HG03575 (cell line): ENCODE measurements around the gene SLC25A26.
"Not testable (repeated sequence)": the region's sequence is repeated elsewhere in the genome, so short reads cannot be mapped to it uniquely, and the experiment has no call there.

Source experiments
- ATAC-seq: cut with Tn5 transposase; IDR thresholded peaks from one replicate; pipeline ENCODE4 v1.9.1; 2021; ENCODE audit not compliant: unreplicated experiment, insufficient number of reproducible peaks, low FRiP score; ENCODE audit errors: extremely low read depth

Gene SLC25A26

DNA sequence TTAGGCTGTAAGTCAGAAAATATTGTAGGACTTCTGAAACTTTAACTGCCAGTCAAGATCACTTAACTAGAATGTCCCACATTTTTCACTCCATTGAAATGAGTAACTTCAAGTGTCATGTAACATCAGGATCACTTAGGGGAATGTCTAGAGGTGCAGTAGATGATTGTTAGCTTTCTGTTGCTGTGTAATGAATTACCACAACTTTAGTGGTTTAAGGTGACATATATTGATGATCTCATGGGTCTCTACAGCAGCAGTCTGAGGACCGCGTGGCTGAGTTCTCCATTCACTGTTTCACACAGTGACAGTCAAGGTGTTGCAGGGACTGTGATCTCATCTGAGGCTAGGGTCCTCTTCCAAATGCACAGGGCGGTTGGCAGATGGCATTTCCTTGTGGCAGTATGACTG, 82.7 kb downstream of the SLC25A26 start:
- no peak for ATAC-seq

DNA sequence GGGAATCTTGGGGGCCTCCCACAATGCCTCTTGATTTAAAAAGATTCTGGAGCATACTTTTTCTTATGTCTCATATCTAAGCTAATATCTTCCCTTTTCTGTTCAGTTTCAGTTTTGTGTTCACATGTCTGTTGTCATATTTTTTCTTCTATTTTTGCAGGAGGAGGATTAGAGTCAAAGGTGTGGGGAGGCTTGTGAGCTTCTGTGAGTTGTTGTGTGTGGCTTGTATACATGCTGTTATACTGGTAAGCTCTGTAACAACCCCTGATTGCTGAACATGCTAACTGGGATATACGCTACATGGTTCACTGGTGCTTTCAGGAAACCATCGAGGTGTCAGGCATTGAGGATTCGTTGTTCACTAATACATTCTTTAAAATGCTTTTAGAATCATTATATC, 83.5 kb downstream of the SLC25A26 start:
- no peak for ATAC-seq

DNA sequence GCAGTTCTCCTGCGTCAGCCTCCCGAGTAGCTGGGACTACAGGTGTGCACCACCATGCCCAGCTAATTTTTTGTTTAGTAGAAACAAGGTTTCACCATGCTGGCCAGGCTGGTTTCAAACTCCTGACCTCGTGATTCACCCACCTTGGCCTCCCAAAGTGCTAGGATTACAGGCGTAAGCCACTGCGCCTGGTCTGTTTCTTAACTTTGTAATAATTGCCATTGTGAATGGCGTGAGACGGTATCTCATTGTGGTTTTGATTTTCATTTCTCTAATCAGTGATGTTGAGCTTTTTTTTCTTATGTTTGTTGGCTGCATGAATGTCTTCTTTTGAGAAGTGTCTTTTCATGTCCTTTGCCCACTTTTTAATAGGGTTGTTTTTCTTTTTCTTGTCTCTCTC, 85.3 kb downstream of the SLC25A26 start:
- not testable (repeated sequence) for ATAC-seq

DNA sequence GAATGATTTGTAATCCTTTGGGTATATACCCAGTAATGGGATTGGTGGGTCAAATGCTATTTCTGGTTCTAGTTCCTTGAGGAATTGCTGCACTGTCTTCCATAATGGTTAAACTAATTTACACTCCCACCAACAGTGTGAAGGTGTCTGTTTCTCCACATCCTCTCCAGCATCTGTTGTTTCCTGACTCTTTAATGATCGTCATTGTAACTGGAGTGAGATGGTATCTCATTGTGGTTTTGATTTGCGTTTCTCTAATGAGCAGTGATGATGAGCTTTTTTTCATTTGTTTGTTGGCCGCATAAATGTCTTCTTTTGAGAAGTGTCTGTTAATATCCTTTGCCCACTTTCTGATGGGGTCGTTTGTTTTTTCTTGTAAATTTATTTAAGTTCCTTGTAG, 86.2 kb downstream of the SLC25A26 start:
- ATAC-seq = not testable (repeated sequence)

DNA sequence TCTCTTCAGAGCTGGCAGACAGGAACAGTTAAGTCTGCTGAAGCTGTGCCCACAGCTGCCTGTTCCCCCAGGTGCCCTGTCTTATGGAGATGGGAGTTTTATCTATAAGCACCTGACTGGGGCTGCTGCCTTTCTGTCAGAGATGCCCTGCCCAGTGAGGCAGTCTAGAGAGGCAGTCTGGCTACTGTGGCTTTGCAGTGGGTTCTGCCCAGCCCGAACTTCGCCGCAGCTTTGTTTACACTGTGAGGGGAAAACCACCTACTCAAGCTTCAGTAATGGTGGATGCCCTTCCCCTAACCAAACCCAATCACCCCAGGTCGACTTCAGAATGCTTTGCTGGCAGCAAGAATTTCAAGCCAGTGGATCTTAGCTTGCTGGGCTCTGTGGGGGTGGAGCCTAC, 91.2 kb downstream of the SLC25A26 start:
- ATAC-seq = no peak

DNA sequence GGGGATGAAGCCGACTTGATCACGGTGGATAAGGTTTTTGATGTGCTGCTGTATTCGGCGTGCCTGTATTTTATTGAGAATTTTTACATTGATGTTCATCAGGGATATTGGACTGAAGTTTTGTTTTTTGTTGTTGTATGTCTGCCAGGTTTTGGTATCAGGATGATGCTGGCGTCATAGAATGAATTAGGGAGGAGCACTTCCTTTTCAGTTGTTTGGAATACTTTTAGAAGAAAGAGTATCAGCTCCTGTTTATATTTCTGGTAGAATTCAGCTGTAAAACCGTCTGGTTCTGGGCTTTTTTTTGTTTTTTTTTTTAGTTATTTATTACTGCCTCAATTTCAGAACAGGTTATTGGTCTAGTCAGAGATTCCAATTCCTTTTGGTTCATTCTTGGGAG, 93.7 kb downstream of the SLC25A26 start:
- ATAC-seq = no peak

DNA sequence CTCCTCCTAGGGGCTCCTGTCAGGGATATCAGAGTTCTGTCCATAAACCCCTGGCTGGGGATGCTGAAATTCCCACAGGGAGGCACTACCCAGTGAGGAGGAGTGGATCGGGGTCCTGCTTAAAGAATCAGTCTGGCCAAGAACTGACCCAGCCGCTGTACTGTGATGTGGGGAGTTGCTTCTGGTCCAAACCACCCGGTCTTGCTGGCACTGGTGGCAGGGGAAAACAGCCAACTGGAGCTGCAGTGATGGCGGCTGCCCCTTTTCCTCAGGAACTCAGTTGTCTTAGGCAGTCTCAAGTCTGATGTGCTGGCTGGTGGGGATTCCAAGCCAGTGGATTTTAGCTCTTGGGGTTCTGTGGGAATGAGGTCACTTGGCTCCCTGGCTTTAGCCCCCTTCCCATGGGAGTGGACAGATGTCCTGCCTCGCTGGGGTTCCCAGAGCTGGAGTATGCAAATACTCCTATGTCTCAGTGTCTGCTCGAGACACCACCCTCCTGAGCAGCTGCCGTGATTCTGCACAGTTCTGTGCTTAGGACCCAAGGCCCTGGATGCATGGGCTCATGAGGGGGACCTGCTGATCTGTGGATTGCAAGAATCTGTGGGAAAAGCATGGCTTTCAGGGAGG, 97.1 kb downstream of the SLC25A26 start:
- no peak for ATAC-seq

DNA sequence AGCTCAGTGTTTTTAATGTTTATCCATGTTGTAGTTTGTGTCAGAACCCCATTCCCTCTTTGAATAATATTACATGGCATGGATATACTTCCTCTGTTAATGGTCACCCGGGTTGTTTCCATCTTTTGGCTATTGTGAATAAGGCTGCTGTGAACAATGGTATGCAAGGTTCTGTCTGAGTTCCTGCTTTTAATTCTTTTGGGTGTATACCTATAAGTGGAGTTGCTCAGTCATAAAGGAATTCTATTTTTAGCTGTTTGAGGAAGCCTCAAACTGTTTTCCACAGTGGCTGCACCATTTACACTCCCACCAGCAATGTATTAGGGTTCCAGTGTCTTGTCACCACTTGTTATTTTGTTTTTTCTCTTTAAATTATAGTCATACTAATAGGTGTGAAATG, 99.6 kb downstream of the SLC25A26 start:
- no peak for ATAC-seq

DNA sequence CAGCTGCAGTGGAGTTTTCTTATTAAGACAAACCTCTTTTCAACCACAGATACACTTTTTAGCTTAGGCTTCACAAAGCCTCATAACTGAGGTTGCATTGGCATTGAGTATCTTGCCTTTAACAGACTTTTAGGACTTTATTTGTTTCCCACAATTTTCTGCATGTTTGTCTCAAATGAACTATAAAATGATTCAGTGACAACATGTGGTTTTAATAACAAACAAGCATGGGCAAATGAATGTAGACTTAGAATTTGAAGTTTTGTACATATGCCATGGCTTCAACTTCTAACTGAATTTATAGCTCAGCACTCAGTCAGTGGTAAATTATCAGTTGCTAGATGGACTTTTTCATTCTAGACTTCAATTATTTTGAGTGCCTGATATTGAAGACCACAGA, 101.6 kb downstream of the SLC25A26 start:
- ATAC-seq = no peak

DNA sequence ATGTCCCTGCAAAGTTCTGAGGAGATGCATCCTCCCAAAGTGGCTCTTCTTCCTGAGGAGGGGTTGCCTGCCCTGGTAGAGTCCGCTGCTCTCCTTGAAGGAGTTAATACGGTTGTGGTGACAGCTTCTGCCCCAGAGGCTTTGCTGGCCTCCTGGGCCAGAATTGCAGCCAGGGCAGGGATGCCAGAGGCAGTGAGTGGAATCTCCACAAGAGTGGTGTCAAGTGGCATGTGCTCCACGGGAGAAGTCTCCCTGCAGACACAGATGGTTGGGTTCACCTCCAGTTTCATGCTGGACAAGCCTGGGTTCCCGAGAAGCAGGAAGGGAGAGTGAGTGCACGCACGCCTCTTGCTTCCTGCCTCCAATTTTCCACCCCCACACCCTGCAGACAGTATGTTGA, 105.5 kb downstream of the SLC25A26 start:
- no peak for ATAC-seq

DNA sequence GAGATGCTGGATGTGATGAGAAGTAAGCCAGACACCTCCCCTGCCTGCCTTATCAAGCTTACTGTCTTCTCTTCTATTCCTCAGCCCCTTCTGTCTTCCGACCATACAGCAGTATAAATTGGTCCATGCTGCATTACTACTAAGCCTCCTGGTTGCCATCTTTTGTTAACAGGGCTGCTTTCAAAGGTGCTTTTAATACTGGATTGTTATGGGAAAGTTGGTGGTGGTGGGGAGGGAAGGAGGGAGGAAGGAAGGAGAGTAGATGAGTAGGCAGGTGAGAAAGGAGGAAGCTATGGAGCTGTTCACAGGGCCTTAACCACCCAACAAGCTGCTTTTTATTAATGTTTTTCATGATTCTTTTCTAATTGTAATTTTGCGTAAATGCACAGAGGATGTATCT, 114.9 kb downstream of the SLC25A26 start:
- no peak for ATAC-seq

DNA sequence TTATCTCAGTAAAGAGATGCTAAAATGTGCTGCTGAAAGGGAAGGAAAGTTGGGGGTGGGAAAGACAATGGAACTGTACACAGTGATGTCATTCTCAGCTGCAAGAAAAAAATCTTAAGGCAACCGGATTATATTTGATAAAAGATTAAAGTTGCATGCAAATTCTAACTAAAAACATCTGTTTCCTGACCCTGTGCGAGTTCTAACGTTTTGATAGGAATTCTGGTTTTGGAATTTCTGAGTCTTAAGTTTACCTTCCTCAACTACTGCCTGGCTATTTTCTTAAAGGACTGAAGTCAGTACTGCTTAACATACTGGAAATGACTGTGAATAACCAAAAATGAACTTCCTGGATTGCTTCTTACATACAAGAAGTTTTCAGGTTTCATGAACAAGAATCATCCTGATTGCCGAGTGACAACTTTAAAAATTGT, 115.5 kb downstream of the SLC25A26 start:
- no peak for ATAC-seq

DNA sequence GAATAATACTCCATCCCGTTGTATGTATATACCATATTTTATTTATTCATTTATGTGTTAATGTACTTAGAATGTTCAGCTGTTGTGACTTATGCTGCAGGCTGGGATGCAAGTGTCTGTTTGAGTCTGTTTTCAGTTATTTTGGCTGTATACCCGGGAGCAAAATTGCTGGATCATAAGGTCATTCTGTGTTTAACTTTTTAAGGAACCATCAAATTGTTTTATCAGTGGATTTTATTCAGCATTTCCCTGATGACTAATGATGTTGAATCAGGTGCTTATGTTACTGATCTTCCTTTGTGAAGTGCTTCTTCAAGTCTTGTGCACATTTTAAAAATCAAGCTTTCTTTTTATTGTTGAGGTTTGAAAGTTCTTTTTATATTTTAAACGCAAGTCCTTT, 118.1 kb downstream of the SLC25A26 start:
- no peak for ATAC-seq

DNA sequence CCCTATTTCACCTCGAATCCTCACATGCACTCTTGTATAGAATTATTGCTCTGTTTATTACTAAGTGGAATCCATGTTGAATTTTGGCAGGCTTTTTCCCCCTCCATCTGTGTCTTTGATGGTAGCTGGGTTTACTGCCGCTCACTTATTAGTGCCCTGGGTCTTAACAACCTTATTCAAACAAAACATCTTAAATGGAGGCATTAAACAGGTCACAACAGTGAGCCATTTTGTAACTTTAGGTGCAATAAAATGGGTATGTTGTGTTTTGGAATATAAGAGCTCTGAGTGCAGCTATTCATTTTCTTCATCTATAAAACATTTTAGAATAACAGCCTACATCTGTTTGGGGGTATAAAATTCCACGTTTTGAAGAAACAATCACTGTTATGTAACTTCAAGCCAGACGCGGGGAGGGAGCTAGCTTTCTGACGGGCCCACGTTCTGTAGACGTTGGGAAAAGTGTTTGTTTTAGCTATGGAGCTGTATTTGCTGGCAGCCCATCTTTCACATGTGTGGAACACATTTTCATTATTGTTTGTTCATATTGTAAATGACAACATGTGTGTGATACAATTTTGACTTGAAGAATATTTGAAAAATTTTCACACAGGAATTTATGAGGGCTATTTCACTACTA, 122.0 kb downstream of the SLC25A26 start:
- no peak for ATAC-seq

DNA sequence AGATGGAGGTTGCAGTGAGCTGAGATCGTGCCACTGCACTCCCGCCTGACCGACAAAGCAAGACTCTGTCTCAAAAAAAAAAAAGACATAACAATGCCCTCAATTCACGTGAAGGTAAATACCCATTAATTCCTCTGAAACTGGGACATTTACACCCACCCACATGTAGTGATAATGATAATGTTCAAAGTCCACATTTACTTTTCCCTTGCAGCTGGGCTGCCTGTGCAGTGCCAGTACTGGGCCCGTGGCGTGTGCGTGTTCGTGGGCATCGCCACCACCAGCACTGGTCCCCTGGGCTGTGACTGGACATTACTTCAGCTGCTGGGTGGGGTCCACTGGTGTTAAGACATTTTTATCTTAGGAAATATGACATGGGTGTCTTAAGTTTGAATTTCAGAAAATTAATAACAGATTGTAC, 123.6 kb downstream of the SLC25A26 start:
- ATAC-seq = no peak

DNA sequence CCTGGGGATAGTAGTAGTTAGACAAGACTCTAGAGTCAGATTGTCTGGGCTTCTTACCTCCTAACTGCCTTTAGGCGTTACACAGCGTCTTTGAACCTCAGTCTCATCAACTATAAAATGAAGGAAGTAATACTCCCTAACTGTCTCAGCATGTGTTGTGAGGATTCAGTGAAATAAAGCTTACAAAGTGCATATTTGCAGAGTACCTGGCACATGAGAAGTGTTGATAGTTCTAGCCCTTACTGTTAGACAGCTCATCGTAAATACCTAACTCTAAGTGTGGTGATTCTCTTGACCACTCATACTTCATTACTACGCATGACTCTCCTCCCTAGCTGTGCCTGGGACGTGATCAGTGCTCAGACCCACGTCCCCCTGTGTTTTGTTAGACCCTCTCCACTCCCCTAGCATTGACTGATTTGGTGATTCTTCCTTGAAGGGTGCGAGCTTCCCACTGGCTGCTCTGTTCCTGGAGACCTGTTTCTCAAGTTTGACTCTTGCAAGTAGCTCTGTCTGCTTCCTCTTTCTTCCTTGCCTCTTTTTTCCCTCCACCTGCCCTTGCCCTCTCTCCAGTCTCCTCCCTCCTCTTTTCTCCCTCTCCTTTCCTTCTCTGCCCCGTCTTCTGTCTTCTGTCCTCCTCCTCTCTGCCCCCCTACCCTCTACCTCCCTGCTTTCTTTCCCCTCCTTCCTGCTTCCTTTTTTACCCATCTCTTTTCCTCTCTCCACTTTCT, 124.2 kb downstream of the SLC25A26 start:
- no peak for ATAC-seq

DNA sequence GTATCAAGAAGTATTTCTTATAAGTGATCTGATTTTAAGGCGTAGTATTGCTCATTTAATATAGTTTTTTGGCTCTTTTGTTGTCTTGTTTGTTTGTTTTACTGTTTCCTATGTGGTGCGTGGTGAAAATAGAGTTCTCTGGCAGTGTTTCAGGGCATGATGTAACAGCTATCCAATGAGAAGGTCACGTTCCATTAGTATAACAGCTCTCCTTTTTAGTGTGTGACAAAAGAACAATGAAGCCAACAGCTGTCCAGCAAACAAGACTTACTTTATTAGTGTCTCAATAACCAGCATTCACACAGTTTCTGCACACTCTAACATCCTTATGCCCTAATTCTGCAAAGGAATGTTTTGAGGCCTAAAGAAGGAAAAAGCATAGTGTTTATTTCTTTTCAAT, 127.9 kb downstream of the SLC25A26 start:
- no peak for ATAC-seq

DNA sequence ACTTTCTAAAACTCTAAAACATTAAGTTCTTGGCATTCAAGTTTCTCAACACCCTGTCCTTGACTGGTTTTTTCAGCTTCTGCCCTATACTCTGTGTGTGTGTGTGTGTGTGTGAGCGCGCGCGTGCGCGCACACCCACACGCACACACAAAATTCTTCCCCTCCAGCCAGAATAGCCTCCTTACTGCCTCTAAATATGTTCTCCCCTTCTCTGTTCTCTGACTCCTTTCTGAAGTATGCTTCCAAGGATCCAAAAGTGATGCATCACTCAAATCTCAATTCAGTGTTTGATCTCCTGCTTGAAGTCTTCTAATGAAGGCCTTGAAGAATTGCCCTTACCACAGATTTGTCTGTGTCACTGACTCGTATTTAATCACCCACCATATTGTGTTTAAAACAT, 129.8 kb downstream of the SLC25A26 start:
- no peak for ATAC-seq

DNA sequence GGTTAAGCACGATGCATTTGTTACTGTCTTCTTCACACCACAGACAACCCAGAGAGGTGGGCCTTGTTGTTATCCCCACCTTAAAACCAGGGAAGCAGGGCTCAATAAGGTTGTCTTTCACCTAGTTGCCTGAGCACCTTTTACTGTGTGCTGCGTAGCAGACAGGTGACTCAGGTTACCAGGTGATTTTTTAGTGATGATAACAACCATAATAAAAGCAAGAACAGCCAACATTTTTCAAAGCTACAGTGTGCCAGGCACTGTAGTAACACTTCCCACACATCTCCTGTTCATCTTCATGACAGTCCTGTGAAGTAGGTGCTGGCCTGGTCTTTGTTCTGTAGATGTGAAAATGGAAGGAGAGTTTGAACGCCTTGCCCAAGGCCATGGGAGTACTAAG, 132.2 kb downstream of the SLC25A26 start:
- no peak for ATAC-seq

DNA sequence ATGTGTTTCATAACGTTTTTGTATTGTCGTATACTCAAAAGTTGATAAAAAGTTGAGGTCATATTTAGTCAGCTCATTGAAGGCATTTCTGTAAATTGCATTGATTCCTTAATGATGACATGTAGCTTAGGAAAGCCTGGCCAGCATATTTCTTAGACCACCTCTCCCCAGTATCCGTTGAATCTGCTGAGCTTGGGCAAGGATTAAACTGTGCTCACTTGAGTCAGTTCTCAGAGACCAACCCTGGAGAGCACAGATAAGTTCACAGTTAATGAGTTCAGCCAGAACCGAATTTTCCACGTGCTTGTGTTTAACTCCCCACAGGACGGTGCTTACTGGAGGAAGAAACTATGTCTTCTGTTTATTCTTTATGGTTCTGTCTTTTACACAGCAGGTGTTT, 132.7 kb downstream of the SLC25A26 start:
- no peak for ATAC-seq
